Neural crest cell (in vitro differentiated cells): Measurements from ENCODE around the gene UBE2H. TPM values are rescaled to one million over a fixed set of nuclear protein-coding genes. Genes with fewer than 3 reads are reported as not detected.

Source experiments
- DNase-seq: peaks from one replicate; pipeline ENCODE4 v3.0.0; 2021; ENCODE audit warnings: low read depth, mixed read lengths, low spot score
- H3K27ac Mint-ChIP-seq: one replicate; pipeline ENCODE4 v1.8.0; 2021; ENCODE audit warnings: mild to moderate bottlenecking, mixed read lengths; ENCODE audit not compliant: unreplicated experiment
- H3K27me3 Mint-ChIP-seq: 2 replicates; pipeline ENCODE4 v1.8.0; 2021; ENCODE audit warnings: low read depth, mild to moderate bottlenecking, mixed read lengths
- H3K36me3 Mint-ChIP-seq: 2 replicates; pipeline ENCODE4 v1.8.0; 2021; ENCODE audit warnings: low read depth, mild to moderate bottlenecking, mixed read lengths
- H3K4me1 Mint-ChIP-seq: 2 replicates; pipeline ENCODE4 v1.8.0; 2021; ENCODE audit warnings: mixed read lengths
- H3K4me3 Mint-ChIP-seq: one replicate; pipeline ENCODE4 v1.8.0; 2021; ENCODE audit warnings: mild to moderate bottlenecking, mixed read lengths
- H3K9me3 Mint-ChIP-seq: 2 replicates; pipeline ENCODE4 v1.8.0; 2021; ENCODE audit warnings: mixed read lengths
- CTCF ChIP-seq: fragments of 200-600 bp; sonication (generic); conservative IDR thresholded peaks from 2 replicates; pipeline ENCODE4 v1.5.0; 2021; ENCODE audit warnings: antibody characterized with exemption, mild to moderate bottlenecking
- total RNA-seq: library from RNA; stranded (reverse); gene quantifications from 2 replicates; pipeline ENCODE4 v1.2.1, GENCODE V29; 2021

UBE2H gene
- total RNA-seq, 1 donor from 2014 or later: 43.4 TPM

GRCh38 chr7:129909669-129910068, 43.1 kb downstream of the UBE2H start:
- H3K9me3 Mint-ChIP-seq: peaks cover 5% of the 10 kb centered on the region
- H3K36me3 Mint-ChIP-seq: peaks cover 21% of the 10 kb centered on the region
- no peak for TF ChIP-seq CTCF
- H3K27ac Mint-ChIP-seq: no peak overlapping the region
- no peak overlapping the region for H3K4me3 Mint-ChIP-seq
- DNase-seq: no peak
- H3K27me3 Mint-ChIP-seq: no peaks in the 10 kb centered on the region
- H3K4me1 Mint-ChIP-seq: peaks cover 44% of the 10 kb centered on the region

- DNase-seq: no peak
- no peak overlapping the region for H3K27ac Mint-ChIP-seq
- TF ChIP-seq CTCF: no peak
- H3K4me1 Mint-ChIP-seq: peaks cover 40% of the 10 kb centered on the region
- H3K36me3 Mint-ChIP-seq: peaks cover 25% of the 10 kb centered on the region
- H3K27me3 Mint-ChIP-seq: no peaks in the 10 kb centered on the region
- peaks cover 5% of the 10 kb centered on the region for H3K9me3 Mint-ChIP-seq
- H3K4me3 Mint-ChIP-seq: no peak overlapping the region
Measured at GRCh38 chr7:129908181-129908580, 44.6 kb downstream of the UBE2H start.

GRCh38 chr7:129907122-129907736, 45.5 kb downstream of the UBE2H start:
- Mint-ChIP-seq H3K9me3 (peaks cover 5% of the 10 kb centered on the region), H3K27me3 (no peaks in the 10 kb centered on the region), H3K4me3 (no peak overlapping the region), H3K36me3 (peaks cover 25% of the 10 kb centered on the region), H3K4me1 (peaks cover 40% of the 10 kb centered on the region), H3K27ac (no peak overlapping the region)
- TF ChIP-seq CTCF: no peak
- no peak for DNase-seq

- DNase-seq: no peak
- peaks cover 40% of the 10 kb centered on the region for H3K4me1 Mint-ChIP-seq
- TF ChIP-seq CTCF: no peak
- H3K27ac Mint-ChIP-seq: no peak overlapping the region
- peaks cover 5% of the 10 kb centered on the region for H3K9me3 Mint-ChIP-seq
- H3K4me3 Mint-ChIP-seq: no peak overlapping the region
- H3K27me3 Mint-ChIP-seq: no peaks in the 10 kb centered on the region
- peaks cover 25% of the 10 kb centered on the region for H3K36me3 Mint-ChIP-seq
Measured at GRCh38 chr7:129906700-129907099, 46.1 kb downstream of the UBE2H start.

- peaks cover 5% of the 10 kb centered on the region for H3K9me3 Mint-ChIP-seq
- DNase-seq: no peak
- peaks cover 33% of the 10 kb centered on the region for H3K4me1 Mint-ChIP-seq
- no peak for TF ChIP-seq CTCF
- peaks cover 25% of the 10 kb centered on the region for H3K36me3 Mint-ChIP-seq
- H3K4me3 Mint-ChIP-seq: no peak overlapping the region
- no peak overlapping the region for H3K27ac Mint-ChIP-seq
- no peaks in the 10 kb centered on the region for H3K27me3 Mint-ChIP-seq
Measured at GRCh38 chr7:129903935-129904334, 48.8 kb downstream of the UBE2H start.
